ENCODE measurements around the gene LZTS2.
"Not testable (repeated sequence)": the region's sequence is repeated elsewhere in the genome, so short reads cannot be mapped to it uniquely, and the experiment has no call there.

Gene LZTS2

GRCh38 chr10:100970076-100970913, 29.3 kb upstream of the LZTS2 start:
- H3K27ac ChIP-seq (ENCODE audit: low read depth, low read length): no peak overlapping the region
- peaks cover 8% of the 10 kb centered on the region for H3K4me1 ChIP-seq (ENCODE audit: insufficient read depth, low read length)
- no peak overlapping the region for H3K9ac ChIP-seq (ENCODE audit: low read length)
- no peaks in the 10 kb centered on the region for H3K9me3 ChIP-seq (ENCODE audit: low read length)
- H3K36me3 ChIP-seq (ENCODE audit: insufficient read depth, low read length): peaks cover 7% of the 10 kb centered on the region
- H3K4me3 ChIP-seq (ENCODE audit: low read depth in 1 of 2, low read length in 2 of 2): peak overlapping the region; percentile 35 to 58
- no peaks in the 10 kb centered on the region for H3K27me3 ChIP-seq (ENCODE audit: control insufficient read depth in 1 of 2, insufficient read depth in 2 of 2, low read length in 2 of 2)

- Histone ChIP-seq H3K27me3 (ENCODE audit: control insufficient read depth in 1 of 2, insufficient read depth in 2 of 2, low read length in 2 of 2) (no peaks in the 10 kb centered on the region), H3K9ac (ENCODE audit: low read length) (no peak overlapping the region), H3K27ac (ENCODE audit: low read depth, low read length) (no peak overlapping the region)
Observed at GRCh38 chr10:100970914-100971811, 28.4 kb upstream of the LZTS2 start.

GRCh38 chr10:100972115-100972903, 27.3 kb upstream of the LZTS2 start:
- Histone ChIP-seq H3K9ac (ENCODE audit: low read length) (no peak overlapping the region), H3K36me3 (ENCODE audit: insufficient read depth, low read length) (no peaks in the 10 kb centered on the region), H3K9me3 (ENCODE audit: low read length) (no peaks in the 10 kb centered on the region), H3K4me1 (ENCODE audit: insufficient read depth, low read length) (peaks cover 8% of the 10 kb centered on the region), H3K4me3 (ENCODE audit: low read depth in 1 of 2, low read length in 2 of 2) (no peak overlapping the region), H3K27ac (ENCODE audit: low read depth, low read length) (no peak overlapping the region), H3K27me3 (ENCODE audit: control insufficient read depth in 1 of 2, insufficient read depth in 2 of 2, low read length in 2 of 2) (no peaks in the 10 kb centered on the region)

More at GRCh38 chr10:100970914-100971811, 28.4 kb upstream of the LZTS2 start:
- H3K9me3 ChIP-seq (ENCODE audit: low read length): no peaks in the 10 kb centered on the region
- H3K4me3 ChIP-seq (ENCODE audit: low read depth in 1 of 2, low read length in 2 of 2): no peak overlapping the region
- H3K36me3 ChIP-seq (ENCODE audit: insufficient read depth, low read length): no peaks in the 10 kb centered on the region
- H3K4me1 ChIP-seq (ENCODE audit: insufficient read depth, low read length): peaks cover 8% of the 10 kb centered on the region

- peaks cover 6% of the 10 kb centered on the region for H3K36me3 ChIP-seq (ENCODE audit: insufficient read depth, low read length)
- H3K4me1 ChIP-seq (ENCODE audit: insufficient read depth, low read length): peaks cover 8% of the 10 kb centered on the region
- H3K9me3 ChIP-seq (ENCODE audit: low read length): no peaks in the 10 kb centered on the region
- H3K27me3 ChIP-seq (ENCODE audit: control insufficient read depth in 1 of 2, insufficient read depth in 2 of 2, low read length in 2 of 2): no peaks in the 10 kb centered on the region
- H3K9ac ChIP-seq (ENCODE audit: low read length): no peak overlapping the region
- H3K4me3 ChIP-seq (ENCODE audit: low read depth in 1 of 2, low read length in 2 of 2): no peak overlapping the region
- H3K27ac ChIP-seq (ENCODE audit: low read depth, low read length): no peak overlapping the region
Observed at GRCh38 chr10:100972904-100973535, 26.6 kb upstream of the LZTS2 start.

- H3K4me1 ChIP-seq (ENCODE audit: insufficient read depth, low read length); H3K9ac ChIP-seq (ENCODE audit: low read length); H3K27me3 ChIP-seq (ENCODE audit: control insufficient read depth in 1 of 2, insufficient read depth in 2 of 2, low read length in 2 of 2); H3K4me3 ChIP-seq (ENCODE audit: low read depth in 1 of 2, low read length in 2 of 2); H3K9me3 ChIP-seq (ENCODE audit: low read length); H3K27ac ChIP-seq (ENCODE audit: low read depth, low read length): not testable (repeated sequence)
- H3K36me3 ChIP-seq (ENCODE audit: insufficient read depth, low read length): peaks cover 23% of the 10 kb centered on the region
Observed at GRCh38 chr10:100975397-100975796, 24.2 kb upstream of the LZTS2 start.

GRCh38 chr10:100976906-100977305, 22.7 kb upstream of the LZTS2 start:
- H3K36me3 ChIP-seq (ENCODE audit: insufficient read depth, low read length): peaks cover 33% of the 10 kb centered on the region

GRCh38 chr10:100977436-100977835, 22.2 kb upstream of the LZTS2 start:
- no peak overlapping the region for H3K9ac ChIP-seq (ENCODE audit: low read length)
- H3K36me3 ChIP-seq (ENCODE audit: insufficient read depth, low read length): peaks cover 33% of the 10 kb centered on the region
- H3K9me3 ChIP-seq (ENCODE audit: low read length): no peaks in the 10 kb centered on the region
- H3K27me3 ChIP-seq (ENCODE audit: control insufficient read depth in 1 of 2, insufficient read depth in 2 of 2, low read length in 2 of 2): no peaks in the 10 kb centered on the region
- H3K4me3 ChIP-seq (ENCODE audit: low read depth in 1 of 2, low read length in 2 of 2): no peak overlapping the region
- no peaks in the 10 kb centered on the region for H3K4me1 ChIP-seq (ENCODE audit: insufficient read depth, low read length)
- H3K27ac ChIP-seq (ENCODE audit: low read depth, low read length): no peak overlapping the region

More at GRCh38 chr10:100976906-100977305, 22.7 kb upstream of the LZTS2 start:
- no peaks in the 10 kb centered on the region for H3K9me3 ChIP-seq (ENCODE audit: low read length)
- no peak overlapping the region for H3K9ac ChIP-seq (ENCODE audit: low read length)
- no peak overlapping the region for H3K27ac ChIP-seq (ENCODE audit: low read depth, low read length)
- H3K4me3 ChIP-seq (ENCODE audit: low read depth in 1 of 2, low read length in 2 of 2): no peak overlapping the region
- H3K27me3 ChIP-seq (ENCODE audit: control insufficient read depth in 1 of 2, insufficient read depth in 2 of 2, low read length in 2 of 2): no peaks in the 10 kb centered on the region
- no peaks in the 10 kb centered on the region for H3K4me1 ChIP-seq (ENCODE audit: insufficient read depth, low read length)

GRCh38 chr10:100978121-100978900, 21.3 kb upstream of the LZTS2 start:
- no peaks in the 10 kb centered on the region for H3K27me3 ChIP-seq (ENCODE audit: control insufficient read depth in 1 of 2, insufficient read depth in 2 of 2, low read length in 2 of 2)
- peaks cover 33% of the 10 kb centered on the region for H3K36me3 ChIP-seq (ENCODE audit: insufficient read depth, low read length)
- H3K4me1 ChIP-seq (ENCODE audit: insufficient read depth, low read length): no peaks in the 10 kb centered on the region
- no peak overlapping the region for H3K4me3 ChIP-seq (ENCODE audit: low read depth in 1 of 2, low read length in 2 of 2)
- H3K9ac ChIP-seq (ENCODE audit: low read length): no peak overlapping the region
- H3K9me3 ChIP-seq (ENCODE audit: low read length): no peaks in the 10 kb centered on the region
- no peak overlapping the region for H3K27ac ChIP-seq (ENCODE audit: low read depth, low read length)

GRCh38 chr10:100978901-100979195, 20.8 kb upstream of the LZTS2 start:
- H3K4me1 ChIP-seq (ENCODE audit: insufficient read depth, low read length): no peaks in the 10 kb centered on the region
- no peaks in the 10 kb centered on the region for H3K9me3 ChIP-seq (ENCODE audit: low read length)
- no peaks in the 10 kb centered on the region for H3K27me3 ChIP-seq (ENCODE audit: control insufficient read depth in 1 of 2, insufficient read depth in 2 of 2, low read length in 2 of 2)
- H3K4me3 ChIP-seq (ENCODE audit: low read depth in 1 of 2, low read length in 2 of 2): no peak overlapping the region
- no peak overlapping the region for H3K27ac ChIP-seq (ENCODE audit: low read depth, low read length)
- peaks cover 33% of the 10 kb centered on the region for H3K36me3 ChIP-seq (ENCODE audit: insufficient read depth, low read length)
- H3K9ac ChIP-seq (ENCODE audit: low read length): no peak overlapping the region

GRCh38 chr10:100979791-100980272, 19.8 kb upstream of the LZTS2 start:
- H3K9ac ChIP-seq (ENCODE audit: low read length): no peak overlapping the region
- peaks cover 33% of the 10 kb centered on the region for H3K36me3 ChIP-seq (ENCODE audit: insufficient read depth, low read length)
- H3K9me3 ChIP-seq (ENCODE audit: low read length): no peaks in the 10 kb centered on the region
- no peak overlapping the region for H3K4me3 ChIP-seq (ENCODE audit: low read depth in 1 of 2, low read length in 2 of 2)
- H3K4me1 ChIP-seq (ENCODE audit: insufficient read depth, low read length): no peaks in the 10 kb centered on the region
- no peaks in the 10 kb centered on the region for H3K27me3 ChIP-seq (ENCODE audit: control insufficient read depth in 1 of 2, insufficient read depth in 2 of 2, low read length in 2 of 2)
- H3K27ac ChIP-seq (ENCODE audit: low read depth, low read length): no peak overlapping the region

All from muscle layer of colon (tissue), 2 donors.